ENCODE data around the gene KLHL35. TPM values are rescaled to one million over a fixed set of nuclear protein-coding genes. Genes with fewer than 3 reads are reported as not detected.

Gene KLHL35
- total RNA-seq, 3 donors from 2014 or later = 1.6 to 2.7 (median 2.6) TPM

DNA sequence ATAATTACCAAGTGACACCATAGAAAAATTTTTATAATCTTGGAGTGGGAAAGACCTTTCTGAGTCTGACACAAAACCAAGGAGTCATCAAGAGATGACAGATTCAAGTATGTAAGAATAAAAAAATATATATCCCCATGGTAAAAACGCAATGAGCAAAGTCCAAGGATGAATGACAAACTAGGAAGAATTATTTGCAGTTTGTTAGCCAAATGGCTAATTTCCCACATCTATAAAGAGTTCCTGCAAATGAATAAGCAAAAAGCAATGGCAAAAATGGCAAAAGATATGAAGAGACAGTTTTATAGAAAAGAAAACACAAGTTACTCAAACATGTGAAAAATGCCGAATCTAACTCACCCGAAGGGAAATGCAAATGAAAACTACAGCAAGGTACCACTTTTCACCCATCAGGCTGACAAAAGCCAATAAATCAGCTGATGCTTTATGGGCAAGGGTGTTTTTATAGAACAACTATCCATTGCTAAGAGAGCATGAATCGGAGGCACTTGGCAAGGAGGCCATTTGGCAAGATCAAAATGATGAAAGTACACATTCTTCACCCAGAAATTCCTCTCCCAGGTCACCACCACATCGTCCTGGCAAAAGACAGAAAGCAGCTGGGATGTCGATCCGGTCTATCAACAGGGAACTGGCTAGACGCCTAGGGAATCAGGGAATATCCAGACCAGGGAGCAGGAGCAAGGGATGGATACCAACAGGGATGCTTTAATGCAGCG lies 21.1 kb upstream of the KLHL35 start:
- H3K27me3 ChIP-seq = no peaks in the 10 kb centered on the region
- H3K4me1 ChIP-seq = no peaks in the 10 kb centered on the region
- no peaks in the 10 kb centered on the region for H3K9me3 ChIP-seq
- intact Hi-C loops (cut with DNase I; ENCODE audit: low total_unique reads) = loop anchor here (5.0 kb wide), 1 partner anchor 73 kb away; the partner anchor contains the start of gene GDPD5
- no peaks in the 10 kb centered on the region for H3K36me3 ChIP-seq
- DNase-seq (ENCODE audit: low spot score in 2 of 2) = no peak
- TF ChIP-seq, protein P1, sequence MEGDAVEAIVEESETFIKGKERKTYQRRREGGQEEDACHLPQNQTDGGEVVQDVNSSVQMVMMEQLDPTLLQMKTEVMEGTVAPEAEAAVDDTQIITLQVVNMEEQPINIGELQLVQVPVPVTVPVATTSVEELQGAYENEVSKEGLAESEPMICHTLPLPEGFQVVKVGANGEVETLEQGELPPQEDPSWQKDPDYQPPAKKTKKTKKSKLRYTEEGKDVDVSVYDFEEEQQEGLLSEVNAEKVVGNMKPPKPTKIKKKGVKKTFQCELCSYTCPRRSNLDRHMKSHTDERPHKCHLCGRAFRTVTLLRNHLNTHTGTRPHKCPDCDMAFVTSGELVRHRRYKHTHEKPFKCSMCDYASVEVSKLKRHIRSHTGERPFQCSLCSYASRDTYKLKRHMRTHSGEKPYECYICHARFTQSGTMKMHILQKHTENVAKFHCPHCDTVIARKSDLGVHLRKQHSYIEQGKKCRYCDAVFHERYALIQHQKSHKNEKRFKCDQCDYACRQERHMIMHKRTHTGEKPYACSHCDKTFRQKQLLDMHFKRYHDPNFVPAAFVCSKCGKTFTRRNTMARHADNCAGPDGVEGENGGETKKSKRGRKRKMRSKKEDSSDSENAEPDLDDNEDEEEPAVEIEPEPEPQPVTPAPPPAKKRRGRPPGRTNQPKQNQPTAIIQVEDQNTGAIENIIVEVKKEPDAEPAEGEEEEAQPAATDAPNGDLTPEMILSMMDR (IDR thresholded peaks at IDR 0.05) = no peak
- TF ChIP-seq POLR2AphosphoS5 (IDR thresholded peaks at IDR 0.05) = no peak
- no peak for TF ChIP-seq POLR2A (IDR thresholded peaks at IDR 0.05)
- H3K27ac ChIP-seq = no peak overlapping the region
- no peak overlapping the region for H3K4me3 ChIP-seq

DNA sequence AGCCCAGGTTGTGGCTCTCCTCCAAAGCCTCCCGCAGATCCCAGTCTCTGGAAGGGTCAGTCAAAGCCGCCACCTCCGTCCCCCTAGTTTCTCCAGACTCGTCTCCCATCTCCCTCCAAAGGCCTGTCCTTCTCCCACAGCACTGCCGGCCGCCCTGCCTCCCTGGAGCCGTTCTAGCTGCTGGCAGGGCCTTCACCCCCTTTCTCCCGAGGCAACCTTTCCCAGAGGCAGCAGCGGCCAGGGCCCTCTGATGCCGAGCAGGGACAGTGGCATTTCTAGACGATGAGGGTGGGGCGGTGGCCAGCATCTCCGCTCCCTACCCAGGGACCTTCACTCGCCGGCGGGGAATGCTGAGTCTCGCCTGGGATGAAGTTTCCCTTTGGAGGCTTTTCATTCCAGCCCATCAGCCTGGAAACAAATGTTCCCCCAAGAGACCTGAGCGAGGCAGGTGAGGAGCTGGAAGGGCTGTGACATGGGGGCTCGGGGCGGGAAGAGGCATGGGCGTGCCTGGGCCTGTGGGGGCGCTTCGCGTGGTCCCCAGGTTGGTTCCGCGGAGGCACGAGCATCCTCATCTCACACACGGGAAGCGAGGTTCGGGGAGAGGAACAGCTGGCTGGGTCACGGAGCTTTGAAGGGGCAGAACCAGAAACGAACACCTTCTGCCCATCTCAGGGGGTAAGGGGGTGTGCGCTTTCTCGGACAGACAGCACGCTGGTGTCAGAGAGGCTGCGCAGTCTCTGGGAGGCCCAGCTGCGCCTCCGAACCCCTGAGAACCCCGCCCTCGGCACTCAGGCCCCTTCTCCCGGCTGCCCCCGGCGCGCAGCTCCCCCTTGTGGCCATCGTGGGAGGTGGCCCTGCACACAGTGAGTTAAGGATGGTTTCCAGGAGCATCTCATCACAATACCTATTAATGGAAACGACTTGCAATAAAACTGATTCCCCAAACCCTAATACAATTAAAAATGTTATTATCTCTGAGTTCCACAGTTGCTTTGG lies 18.1 kb upstream of the KLHL35 start:
- TF ChIP-seq POLR2A (IDR thresholded peaks at IDR 0.05) (no peak), POLR2AphosphoS5 (IDR thresholded peaks at IDR 0.05) (no peak)
- TF ChIP-seq, protein P1 (IDR thresholded peaks at IDR 0.05) = no peak
- DNase-seq (ENCODE audit: low spot score in 2 of 2) = no peak
- no peaks in the 10 kb centered on the region for H3K27me3 ChIP-seq
- no peaks in the 10 kb centered on the region for H3K36me3 ChIP-seq
- no peak overlapping the region for H3K4me3 ChIP-seq
- no peaks in the 10 kb centered on the region for H3K9me3 ChIP-seq
- H3K4me1 ChIP-seq = no peaks in the 10 kb centered on the region
- intact Hi-C loops (cut with DNase I; ENCODE audit: low total_unique reads) = loop anchor here (5.0 kb wide), 1 partner anchor 76 kb away; the partner anchor contains the start of gene GDPD5
- no peak overlapping the region for H3K27ac ChIP-seq

- TF ChIP-seq POLR2AphosphoS5 (IDR thresholded peaks at IDR 0.05) (no peak), POLR2A (IDR thresholded peaks at IDR 0.05) (no peak)
- TF ChIP-seq, protein P1 (IDR thresholded peaks at IDR 0.05) = no peak
- intact Hi-C loops (cut with DNase I; ENCODE audit: low total_unique reads) = loop anchor here (5.0 kb wide), 1 partner anchor 77 kb away; the partner anchor contains the start of gene GDPD5
- DNase-seq (ENCODE audit: low spot score in 2 of 2) = no peak
- H3K4me1 ChIP-seq = no peaks in the 10 kb centered on the region
- H3K36me3 ChIP-seq = no peaks in the 10 kb centered on the region
- H3K27ac ChIP-seq = no peak overlapping the region
- H3K9me3 ChIP-seq = no peaks in the 10 kb centered on the region
- H3K4me3 ChIP-seq = no peak overlapping the region
- no peaks in the 10 kb centered on the region for H3K27me3 ChIP-seq
Measured at GRCh38 chr11:75450236-75450635, 17.2 kb upstream of the KLHL35 start.

DNA sequence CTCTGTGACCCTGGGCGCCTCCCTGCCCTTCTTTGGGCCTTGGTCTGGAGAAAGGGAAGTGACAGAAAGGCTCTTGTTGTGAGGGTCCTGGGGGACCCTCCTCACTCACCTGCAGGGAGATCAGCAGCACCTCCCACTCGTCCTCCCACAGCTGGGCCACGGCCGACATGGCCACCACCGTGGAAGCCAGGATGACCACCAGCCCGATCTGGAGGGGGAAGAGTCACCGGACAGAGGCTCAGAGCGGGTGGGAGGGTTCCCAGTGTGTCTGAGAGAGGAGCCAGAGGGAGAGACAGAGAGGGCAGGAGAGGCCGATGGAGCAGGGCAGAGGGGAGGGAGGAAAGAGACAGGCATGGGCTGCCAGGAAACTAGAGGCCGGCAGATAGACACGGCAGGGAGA lies 16.8 kb upstream of the KLHL35 start:
- H3K4me3 ChIP-seq = no peak overlapping the region
- intact Hi-C loops (cut with DNase I; ENCODE audit: low total_unique reads) = loop anchor here (5.0 kb wide), 1 partner anchor 78 kb away; the partner anchor contains the start of gene GDPD5
- no peaks in the 10 kb centered on the region for H3K27me3 ChIP-seq
- no peak for DNase-seq (ENCODE audit: low spot score in 2 of 2)
- TF ChIP-seq, protein P1 (IDR thresholded peaks at IDR 0.05) = no peak
- no peak for TF ChIP-seq POLR2A (IDR thresholded peaks at IDR 0.05)
- TF ChIP-seq POLR2AphosphoS5 (IDR thresholded peaks at IDR 0.05) = no peak
- no peak overlapping the region for H3K27ac ChIP-seq
- H3K36me3 ChIP-seq = no peaks in the 10 kb centered on the region
- H3K4me1 ChIP-seq = no peaks in the 10 kb centered on the region
- H3K9me3 ChIP-seq = no peaks in the 10 kb centered on the region
